ENCODE results near the gene MYB.

- no peak for TF ChIP-seq EZH2phosphoT487 (IDR thresholded peaks at IDR 0.05; ENCODE audit: borderline replicate concordance)
- TF ChIP-seq CTCF (conservative IDR thresholded peaks at IDR 0.05; ENCODE audit: low read length): no peak
These were observed 45.4 kb downstream of the MYB start for GRCh38 chr6:135226537-135226936.
